Karpas-422 (cell line): ENCODE measurements around the gene FHOD3. TPM values are rescaled to one million over a fixed set of nuclear protein-coding genes. Genes with fewer than 3 reads are reported as not detected.

Experiments
- DNase-seq: peaks from one replicate; pipeline ENCODE4 v3.0.0-alpha.2; 2015
- H2AFZ ChIP-seq: fragments of 200-600 bp; sonication (generic); 2 replicates; pipeline ENCODE4 v1.6.1; 2014; ENCODE audit warnings: antibody characterized with exemption, low read length, mixed read lengths
- H3K27ac ChIP-seq: fragments of 200-600 bp; sonication (generic); 2 replicates; pipeline ENCODE4 v1.5.1; 2014; ENCODE audit warnings: mild to moderate bottlenecking, low read length, moderate library complexity
- H3K27me3 ChIP-seq: fragments of 200-600 bp; sonication (generic); 2 replicates; pipeline ENCODE4 v1.6.1; 2014; ENCODE audit warnings: low read length, mixed read lengths
- H3K36me3 ChIP-seq: fragments of 200-600 bp; sonication (generic); 2 replicates; pipeline ENCODE4 v1.6.1; 2014; ENCODE audit warnings: low read length, mixed read lengths; ENCODE audit not compliant: insufficient read depth
- H3K4me1 ChIP-seq: fragments of 200-600 bp; sonication (generic); 2 replicates; pipeline ENCODE4 v1.6.1; 2014; ENCODE audit warnings: mild to moderate bottlenecking, low read length, mixed read lengths
- H3K4me2 ChIP-seq: fragments of 200-600 bp; sonication (generic); 2 replicates; pipeline ENCODE4 v1.6.1; 2014; ENCODE audit warnings: low read length, low read depth, mild to moderate bottlenecking; ENCODE audit not compliant: poor library complexity, severe bottlenecking
- H3K4me3 ChIP-seq: fragments of 200-600 bp; sonication (generic); 2 replicates; pipeline ENCODE4 v1.5.1; 2014; ENCODE audit warnings: mild to moderate bottlenecking, antibody characterized with exemption, low read length, mixed read lengths
- H3K79me2 ChIP-seq: fragments of 200-600 bp; sonication (generic); 2 replicates; pipeline ENCODE4 v1.6.1; 2014; ENCODE audit warnings: mild to moderate bottlenecking, low read length, mixed read lengths
- H3K9ac ChIP-seq: fragments of 200-600 bp; sonication (generic); 2 replicates; pipeline ENCODE4 v1.6.0; 2014; ENCODE audit warnings: low read length
- H3K9me2 ChIP-seq: fragments of 200-600 bp; sonication (generic), shearing (Covaris generic); replicated peaks from 2 replicates; pipeline ENCODE4 v1.6.0; 2014; ENCODE audit warnings: mild to moderate bottlenecking, low read length, moderate library complexity; ENCODE audit not compliant: insufficient read depth
- H3K9me3 ChIP-seq: fragments of 300-700, 200-600 bp; sonication (generic); 2 replicates; pipeline ENCODE4 v1.6.1; 2014; ENCODE audit warnings: low read length, mixed read lengths
- H4K20me1 ChIP-seq: fragments of 200-600 bp; sonication (generic); 2 replicates; pipeline ENCODE4 v1.6.1; 2014; ENCODE audit warnings: mild to moderate bottlenecking, antibody characterized with exemption, low read length, low read depth; ENCODE audit not compliant: insufficient read depth
- total RNA-seq: library from RNA; depleted of rRNA; stranded (reverse); fragments of >200 nt; shearing (Covaris generic); gene quantifications from 2 replicates; pipeline ENCODE4 v1.2.3, GENCODE V29; 2014; ENCODE audit warnings: low replicate concordance

The FHOD3 gene
- total RNA-seq, 1 experiment from 2014 or later: 26.6 TPM

- H3K36me3 ChIP-seq: no peaks in the 10 kb centered on the region
- H3K27ac ChIP-seq: no peak overlapping the region
- no peaks in the 10 kb centered on the region for H4K20me1 ChIP-seq
- H3K9me3 ChIP-seq: no peaks in the 10 kb centered on the region
- no peaks in the 10 kb centered on the region for H3K27me3 ChIP-seq
- no peak overlapping the region for H3K4me2 ChIP-seq
- DNase-seq: no peak
- no peak overlapping the region for H3K9ac ChIP-seq
- H2AFZ ChIP-seq: no peak overlapping the region
- no peak overlapping the region for H3K4me3 ChIP-seq
- no peaks in the 10 kb centered on the region for H3K4me1 ChIP-seq
- H3K79me2 ChIP-seq: no peaks in the 10 kb centered on the region
- H3K9me2 ChIP-seq: no peaks in the 10 kb centered on the region
Observed at GRCh38 chr18:36535202-36535935, 237.9 kb downstream of the FHOD3 start.

- Histone ChIP-seq H3K36me3 (no peaks in the 10 kb centered on the region), H3K9me2 (no peaks in the 10 kb centered on the region), H3K27me3 (no peaks in the 10 kb centered on the region), H3K9ac (no peak overlapping the region), H3K79me2 (no peaks in the 10 kb centered on the region), H4K20me1 (no peaks in the 10 kb centered on the region), H3K27ac (no peak overlapping the region), H3K9me3 (no peaks in the 10 kb centered on the region), H3K4me2 (no peak overlapping the region), H3K4me3 (no peak overlapping the region), H3K4me1 (no peaks in the 10 kb centered on the region), H2AFZ (no peak overlapping the region)
- no peak for DNase-seq
Observed at GRCh38 chr18:36536426-36536825, 238.9 kb downstream of the FHOD3 start.

GRCh38 chr18:36537289-36537688 is 239.8 kb downstream of the FHOD3 start:
- H2AFZ ChIP-seq: no peak overlapping the region
- H3K9me3 ChIP-seq: no peaks in the 10 kb centered on the region
- no peak overlapping the region for H3K4me2 ChIP-seq
- no peaks in the 10 kb centered on the region for H3K9me2 ChIP-seq
- no peak overlapping the region for H3K4me3 ChIP-seq
- H3K27ac ChIP-seq: no peak overlapping the region
- DNase-seq: no peak
- no peaks in the 10 kb centered on the region for H3K4me1 ChIP-seq
- no peaks in the 10 kb centered on the region for H3K36me3 ChIP-seq
- no peak overlapping the region for H3K9ac ChIP-seq
- H3K79me2 ChIP-seq: no peaks in the 10 kb centered on the region
- no peaks in the 10 kb centered on the region for H3K27me3 ChIP-seq
- no peaks in the 10 kb centered on the region for H4K20me1 ChIP-seq

GRCh38 chr18:36539674-36540231 is 242.2 kb downstream of the FHOD3 start:
- Histone ChIP-seq H2AFZ (no peak overlapping the region), H3K4me3 (no peak overlapping the region), H3K79me2 (no peaks in the 10 kb centered on the region), H3K9me3 (no peaks in the 10 kb centered on the region), H3K27me3 (no peaks in the 10 kb centered on the region), H3K9ac (no peak overlapping the region), H3K4me1 (no peaks in the 10 kb centered on the region), H4K20me1 (no peaks in the 10 kb centered on the region), H3K27ac (no peak overlapping the region), H3K36me3 (no peaks in the 10 kb centered on the region), H3K4me2 (no peak overlapping the region), H3K9me2 (no peaks in the 10 kb centered on the region)
- no peak for DNase-seq

GRCh38 chr18:36543030-36543429 is 245.5 kb downstream of the FHOD3 start:
- no peaks in the 10 kb centered on the region for H3K4me1 ChIP-seq
- H3K9me2 ChIP-seq: no peaks in the 10 kb centered on the region
- H2AFZ ChIP-seq: no peak overlapping the region
- no peak overlapping the region for H3K4me2 ChIP-seq
- H3K4me3 ChIP-seq: no peak overlapping the region
- no peaks in the 10 kb centered on the region for H3K9me3 ChIP-seq
- H3K9ac ChIP-seq: no peak overlapping the region
- H3K27me3 ChIP-seq: no peaks in the 10 kb centered on the region
- no peaks in the 10 kb centered on the region for H3K36me3 ChIP-seq
- DNase-seq: no peak
- no peak overlapping the region for H3K27ac ChIP-seq
- H4K20me1 ChIP-seq: no peaks in the 10 kb centered on the region
- H3K79me2 ChIP-seq: no peaks in the 10 kb centered on the region

GRCh38 chr18:36543991-36544725 is 246.6 kb downstream of the FHOD3 start:
- Histone ChIP-seq H3K4me3 (no peak overlapping the region), H2AFZ (no peak overlapping the region), H3K9me2 (no peaks in the 10 kb centered on the region), H3K36me3 (no peaks in the 10 kb centered on the region), H3K9me3 (no peaks in the 10 kb centered on the region), H3K4me1 (no peaks in the 10 kb centered on the region), H3K4me2 (no peak overlapping the region), H3K79me2 (no peaks in the 10 kb centered on the region), H3K27ac (no peak overlapping the region), H3K9ac (no peak overlapping the region), H4K20me1 (no peaks in the 10 kb centered on the region), H3K27me3 (no peaks in the 10 kb centered on the region)
- DNase-seq: no peak

- DNase-seq: no peak
- Histone ChIP-seq H3K4me3 (no peak overlapping the region), H3K4me1 (no peaks in the 10 kb centered on the region), H3K9me3 (no peaks in the 10 kb centered on the region), H3K9me2 (no peaks in the 10 kb centered on the region), H3K4me2 (no peak overlapping the region), H3K27ac (no peak overlapping the region), H3K9ac (no peak overlapping the region), H2AFZ (no peak overlapping the region), H3K36me3 (no peaks in the 10 kb centered on the region), H3K27me3 (no peaks in the 10 kb centered on the region), H4K20me1 (no peaks in the 10 kb centered on the region), H3K79me2 (no peaks in the 10 kb centered on the region)
Observed at GRCh38 chr18:36545821-36546427, 248.4 kb downstream of the FHOD3 start.

GRCh38 chr18:36546876-36547275 is 249.4 kb downstream of the FHOD3 start:
- Histone ChIP-seq H2AFZ (no peak overlapping the region), H3K4me1 (no peaks in the 10 kb centered on the region), H4K20me1 (no peaks in the 10 kb centered on the region), H3K27ac (no peak overlapping the region), H3K4me3 (no peak overlapping the region), H3K9ac (no peak overlapping the region), H3K9me2 (no peaks in the 10 kb centered on the region), H3K27me3 (no peaks in the 10 kb centered on the region), H3K9me3 (no peaks in the 10 kb centered on the region), H3K4me2 (no peak overlapping the region), H3K79me2 (no peaks in the 10 kb centered on the region), H3K36me3 (no peaks in the 10 kb centered on the region)
- no peak for DNase-seq
